MM.1S (cell line): ENCODE measurements around the gene RGS8.

Experiments used
- DNase-seq: peaks from one replicate; pipeline ENCODE4 v3.0.0-alpha.2; 2015
- H2AFZ ChIP-seq: fragments of 300-600 bp; sonication (generic); 2 replicates; pipeline ENCODE4 v1.6.0; 2016; ENCODE audit warnings: antibody characterized with exemption, low read length
- H3F3A ChIP-seq: fragments of 300-600 bp; sonication (generic); 2 replicates; pipeline ENCODE4 v1.6.1; 2016; ENCODE audit warnings: mild to moderate bottlenecking, antibody characterized with exemption, low read length, moderate library complexity, mixed read lengths; ENCODE audit not compliant: insufficient read depth
- H3K27ac ChIP-seq: fragments of 300-600 bp; sonication (generic); 2 replicates; pipeline ENCODE4 v1.5.1; 2016; ENCODE audit warnings: mild to moderate bottlenecking, low read length
- H3K27me3 ChIP-seq: fragments of 300-600 bp; sonication (generic); replicated peaks from 2 replicates; pipeline ENCODE4 v1.6.0; 2016; ENCODE audit warnings: low read length; ENCODE audit not compliant: insufficient read depth
- H3K36me3 ChIP-seq: fragments of 300-600 bp; sonication (generic); replicated peaks from 2 replicates; pipeline ENCODE4 v1.6.1; 2016; ENCODE audit warnings: mild to moderate bottlenecking, low read length, mixed read lengths; ENCODE audit not compliant: insufficient read depth
- H3K4me1 ChIP-seq: fragments of 300-600 bp; sonication (generic); 2 replicates; pipeline ENCODE4 v1.6.1; 2016; ENCODE audit warnings: low read length, mixed read lengths
- H3K4me2 ChIP-seq: fragments of 300-600 bp; sonication (generic); 2 replicates; pipeline ENCODE4 v1.6.0; 2016; ENCODE audit warnings: low read depth, low read length
- H3K4me3 ChIP-seq: fragments of 300-600 bp; sonication (generic); 2 replicates; pipeline ENCODE4 v1.5.1; 2016; ENCODE audit warnings: low read length, mixed read lengths
- H3K79me2 ChIP-seq: fragments of 300-600 bp; sonication (generic); 2 replicates; pipeline ENCODE4 v1.6.1; 2016; ENCODE audit warnings: mixed run types, low read length, mixed read lengths
- H3K9ac ChIP-seq: fragments of 300-600 bp; sonication (generic); 2 replicates; pipeline ENCODE4 v1.6.1; 2016; ENCODE audit warnings: low read length, mixed read lengths
- H3K9me2 ChIP-seq: fragments of 300-600 bp; sonication (generic); replicated peaks from 2 replicates; pipeline ENCODE4 v1.6.1; 2016; ENCODE audit warnings: mild to moderate bottlenecking, low read length, mixed read lengths; ENCODE audit not compliant: insufficient read depth
- H3K9me3 ChIP-seq: fragments of 300-600 bp; sonication (generic); replicated peaks from 2 replicates; pipeline ENCODE4 v1.6.1; 2016; ENCODE audit warnings: mild to moderate bottlenecking, low read length, mixed read lengths; ENCODE audit not compliant: insufficient read depth
- H4K20me1 ChIP-seq: fragments of 300-600 bp; sonication (generic); 2 replicates; pipeline ENCODE4 v1.6.1; 2016; ENCODE audit warnings: mild to moderate bottlenecking, low read length, moderate library complexity, mixed read lengths; ENCODE audit not compliant: insufficient read depth
- CTCF ChIP-seq: fragments of 300-600 bp; sonication (generic); IDR thresholded peaks from 2 replicates; pipeline ENCODE4 v1.5.1; 2016; ENCODE audit warnings: antibody characterized with exemption, low read length, mixed read lengths
- EZH2 ChIP-seq: fragments of 300-600 bp; sonication (generic); optimal IDR thresholded peaks from 2 replicates; pipeline ENCODE3; 2017; ENCODE audit warnings: low read depth, mild to moderate bottlenecking, antibody characterized with exemption, low read length, mixed read lengths
- EZH2phosphoT487 ChIP-seq: fragments of 300-600 bp; sonication (generic); IDR thresholded peaks from 2 replicates; pipeline ENCODE4 v1.6.1; 2018; ENCODE audit warnings: antibody characterized with exemption, low read length

Gene RGS8

DNA sequence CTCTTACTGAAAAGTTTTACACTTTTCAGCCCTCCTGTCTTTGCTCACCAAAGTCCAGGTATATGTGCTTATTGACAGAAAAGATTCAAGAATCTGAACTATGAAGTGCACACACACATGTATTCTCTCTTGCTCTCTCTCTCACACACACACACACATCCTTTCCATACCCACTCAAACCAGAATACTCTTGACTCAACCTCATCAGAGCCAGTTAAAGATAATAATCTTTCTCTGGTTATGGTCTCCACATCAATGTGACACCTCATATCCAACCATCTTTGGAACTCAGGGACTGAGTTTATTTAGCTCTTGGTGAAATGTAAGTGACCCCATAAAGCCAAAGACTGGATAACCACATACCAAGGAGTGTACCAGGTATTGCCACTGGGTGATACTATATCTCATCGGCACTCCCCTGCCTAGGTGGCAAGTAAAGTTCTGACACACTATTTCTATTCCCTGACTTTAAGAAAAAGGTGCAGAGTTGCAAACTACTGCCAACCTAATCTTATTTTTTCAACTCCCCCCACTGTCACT is 24.9 kb upstream of the RGS8 start:
- no peaks in the 10 kb centered on the region for H3K9me3 ChIP-seq
- H3F3A ChIP-seq = no peaks in the 10 kb centered on the region
- no peak overlapping the region for H3K27ac ChIP-seq
- no peaks in the 10 kb centered on the region for H3K9me2 ChIP-seq
- no peak overlapping the region for H2AFZ ChIP-seq
- H3K4me3 ChIP-seq = no peak overlapping the region
- H3K27me3 ChIP-seq = no peaks in the 10 kb centered on the region
- H3K4me2 ChIP-seq = no peak overlapping the region
- no peaks in the 10 kb centered on the region for H3K36me3 ChIP-seq
- H4K20me1 ChIP-seq = no peaks in the 10 kb centered on the region
- no peak for DNase-seq
- TF ChIP-seq EZH2phosphoT487 = no peak
- TF ChIP-seq EZH2 = no peak
- TF ChIP-seq CTCF = no peak
- no peaks in the 10 kb centered on the region for H3K4me1 ChIP-seq
- no peak overlapping the region for H3K9ac ChIP-seq
- H3K79me2 ChIP-seq = no peaks in the 10 kb centered on the region

DNA sequence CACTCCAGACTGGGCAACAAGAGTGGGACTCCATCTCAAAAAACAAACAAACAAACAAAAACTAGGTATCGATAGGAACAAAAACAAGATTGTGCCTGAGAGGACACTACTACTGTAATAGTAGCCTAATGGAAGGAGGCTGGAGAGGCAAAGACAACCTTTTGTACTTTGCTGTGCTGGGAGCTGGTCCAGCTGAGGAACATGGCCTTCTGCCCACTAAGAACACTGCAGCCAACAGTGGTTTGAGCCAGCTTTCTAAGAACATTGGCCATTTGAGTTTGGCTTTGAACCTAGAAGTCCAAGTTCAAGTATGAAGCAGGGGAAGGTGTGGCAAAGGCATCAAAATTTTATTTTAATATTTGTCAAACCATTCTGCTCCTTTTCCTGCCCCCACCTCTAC is 22.7 kb upstream of the RGS8 start:
- H4K20me1 ChIP-seq = no peaks in the 10 kb centered on the region
- no peaks in the 10 kb centered on the region for H3K79me2 ChIP-seq
- TF ChIP-seq CTCF = no peak
- no peak for TF ChIP-seq EZH2phosphoT487
- no peak for TF ChIP-seq EZH2
- H3K9ac ChIP-seq = no peak overlapping the region
- H3K4me3 ChIP-seq = no peak overlapping the region
- H3K27ac ChIP-seq = no peak overlapping the region
- H2AFZ ChIP-seq = no peak overlapping the region
- no peak for DNase-seq
- H3K9me3 ChIP-seq = no peaks in the 10 kb centered on the region
- no peaks in the 10 kb centered on the region for H3K27me3 ChIP-seq
- no peaks in the 10 kb centered on the region for H3K4me1 ChIP-seq
- H3K9me2 ChIP-seq = no peaks in the 10 kb centered on the region
- no peaks in the 10 kb centered on the region for H3F3A ChIP-seq
- H3K36me3 ChIP-seq = no peaks in the 10 kb centered on the region
- no peak overlapping the region for H3K4me2 ChIP-seq

GRCh38 chr1:182704677-182705076 is 20.3 kb upstream of the RGS8 start:
- Histone ChIP-seq H3K27me3 (no peaks in the 10 kb centered on the region), H2AFZ (no peak overlapping the region), H3K4me3 (no peak overlapping the region), H3K36me3 (no peaks in the 10 kb centered on the region), H3F3A (no peaks in the 10 kb centered on the region), H3K9ac (no peak overlapping the region), H3K4me2 (no peak overlapping the region), H4K20me1 (no peaks in the 10 kb centered on the region), H3K27ac (no peak overlapping the region), H3K4me1 (no peaks in the 10 kb centered on the region), H3K9me3 (no peaks in the 10 kb centered on the region), H3K79me2 (no peaks in the 10 kb centered on the region), H3K9me2 (no peaks in the 10 kb centered on the region)
- DNase-seq = no peak
- TF ChIP-seq EZH2 (no peak), EZH2phosphoT487 (no peak), CTCF (no peak)
